Heart left ventricle (tissue), 13 donors: ENCODE results near the gene CACNA1C.

ENCODE experiments used
- CTCF ChIP-seq, 12 donors: fragments of 200-600 bp; sonication (generic) in 4 of 12; IDR thresholded peaks; one replicate each; pipeline versions ENCODE4 v1.5.0 to v1.8.0; 2018 to 2022; ENCODE audit warnings: antibody characterized with exemption in 12 of 12, mild to moderate bottlenecking in 5 of 12
- POLR2A ChIP-seq, 2 donors: fragments of 450-650 bp; IDR thresholded peaks; one replicate each; pipeline ENCODE4 v1.6.1; 2017; ENCODE audit warnings: antibody characterized with exemption in 2 of 2, mild to moderate bottlenecking in 2 of 2, moderate library complexity in 2 of 2
- donor health status: ischemic (EF 13 %, LVEDD 7.1; RV severe dilation, severe dysfunction).
- donor health status: DM: no; HTN: yes; CAD: no.
- donor health status: DM: no; HTN: no; CAD: no.
- donor health status: ischemic (EF 25% LVEDD 6.9; RV normal size, moderate dysfunction).
- donor health status: ischemic (EF 25% LVEDD 5.7; RV mildly dilated, moderate dysfunction).
- donor health status: ischemic (EF 35%, LVEDD 5.7; RV mildly dilated, moderate dysfunction).
- donor health status: nonischemic (EF 11% LVEDD 7.7; RV severe dilation, severe dysfunction).
- donor health status: DM: yes; HTN: yes; CAD: no.
- donor health status: PGD.
- donor health status: ischemic (EF 29% LVEDD 5.4; RV normal size, mild dysfunction).
- donor health status: nonischemic (EF 23%, LVEDD 6.1; RV moderate dilation, normal function).

- TF ChIP-seq CTCF (IDR thresholded peaks at IDR 0.05) (no peak), POLR2A (IDR thresholded peaks at IDR 0.05) (no peak)
Measured at GRCh38 chr12:2639020-2639298, 586.2 kb downstream of the CACNA1C start.
